Measurements from ENCODE around the gene THAP2. TPM values are rescaled to one million over a fixed set of nuclear protein-coding genes. Genes with fewer than 3 reads are reported as not detected.

THAP2 gene
- total RNA-seq, 2 donors from 2014 or later, result 5.2 to 9.2 TPM

GRCh38 chr12:71648537-71648936 lies 15.6 kb upstream of the THAP2 start:
- no peak for DNase-seq (ENCODE audit: low spot score)
- Mint-ChIP-seq H3K27me3 (no peaks in the 10 kb centered on the region), H3K4me3 (no peak overlapping the region), H3K36me3 (peaks cover 22% of the 10 kb centered on the region), H3K27ac (no peak overlapping the region), H3K4me1 (ENCODE audit: low read depth in 2 of 2) (peaks cover 9 to 29% of the 10 kb centered on the region in 2 donors), H3K9me3 (no peaks in the 10 kb centered on the region)
- no peak for ATAC-seq

DNA sequence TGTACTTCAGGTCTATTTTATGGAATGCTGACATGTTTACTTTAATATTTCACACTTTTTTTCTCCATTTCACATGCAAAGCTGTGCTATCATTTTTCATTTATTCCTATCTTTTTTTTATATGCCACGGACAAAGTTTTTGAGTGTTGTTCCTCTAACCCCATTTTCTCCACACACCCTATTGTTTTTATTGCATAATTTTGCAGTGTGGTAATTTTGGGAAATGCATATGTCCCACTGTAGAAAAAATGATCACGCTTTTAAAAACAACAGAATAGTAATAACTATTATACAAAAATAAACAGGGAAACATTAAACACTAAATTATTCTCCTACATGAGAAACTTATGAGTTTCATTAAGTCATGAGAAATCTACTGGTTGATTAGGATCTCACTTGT lies 14.7 kb upstream of the THAP2 start:
- Mint-ChIP-seq H3K27ac (no peak overlapping the region), H3K4me1 (ENCODE audit: low read depth in 2 of 2) (peaks cover 12 to 21% of the 10 kb centered on the region in 2 donors), H3K36me3 (peaks cover 16% of the 10 kb centered on the region), H3K27me3 (no peaks in the 10 kb centered on the region), H3K9me3 (no peaks in the 10 kb centered on the region), H3K4me3 (no peak overlapping the region)
- DNase-seq (ENCODE audit: low spot score) (no peak), ATAC-seq (no peak)

- peaks cover 19% of the 10 kb centered on the region for H3K36me3 Mint-ChIP-seq
- ATAC-seq (no peak), DNase-seq (ENCODE audit: low spot score) (no peak)
- no peaks in the 10 kb centered on the region for H3K9me3 Mint-ChIP-seq
- no peak overlapping the region for H3K27ac Mint-ChIP-seq
- peaks cover 22 to 23% of the 10 kb centered on the region in 2 donors for H3K4me1 Mint-ChIP-seq (ENCODE audit: low read depth in 2 of 2)
- no peaks in the 10 kb centered on the region for H3K27me3 Mint-ChIP-seq
- no peak overlapping the region for H3K4me3 Mint-ChIP-seq
Observed at GRCh38 chr12:71652656-71653055, 11.4 kb upstream of the THAP2 start.

GRCh38 chr12:71653137-71653536 lies 11.0 kb upstream of the THAP2 start:
- no peak for ATAC-seq
- Mint-ChIP-seq H3K36me3 (peaks cover 19% of the 10 kb centered on the region), H3K4me3 (no peak overlapping the region), H3K9me3 (no peaks in the 10 kb centered on the region), H3K27ac (no peak overlapping the region), H3K4me1 (ENCODE audit: low read depth in 2 of 2) (peaks cover 22 to 23% of the 10 kb centered on the region in 2 donors), H3K27me3 (no peaks in the 10 kb centered on the region)
- no peak for DNase-seq (ENCODE audit: low spot score)

DNA sequence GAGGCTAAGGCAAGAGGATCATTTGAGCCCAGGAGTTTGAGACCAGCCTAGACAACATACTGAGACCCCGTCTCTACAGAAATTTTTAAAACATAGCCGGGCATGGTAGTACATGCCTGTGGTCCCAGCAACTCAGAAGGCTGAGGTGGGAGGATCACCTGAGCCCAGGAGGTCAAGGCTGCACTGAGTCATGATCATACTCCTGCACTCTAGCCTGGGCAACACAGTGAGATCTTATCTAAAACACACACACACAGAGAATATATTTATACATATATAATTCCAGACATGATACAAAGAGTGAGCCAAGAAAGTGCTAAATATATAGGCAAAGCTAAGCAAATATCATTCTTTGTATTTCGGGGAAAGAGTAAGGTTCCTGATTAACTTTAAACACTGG lies 9.9 kb upstream of the THAP2 start:
- H3K9me3 Mint-ChIP-seq, result no peaks in the 10 kb centered on the region
- peak overlapping the region; percentile 61 for H3K4me3 Mint-ChIP-seq
- H3K36me3 Mint-ChIP-seq, result peaks cover 26% of the 10 kb centered on the region
- no peaks in the 10 kb centered on the region for H3K27me3 Mint-ChIP-seq
- peaks cover 26 to 28% of the 10 kb centered on the region in 2 donors for H3K4me1 Mint-ChIP-seq (ENCODE audit: low read depth in 2 of 2)
- no peak for DNase-seq (ENCODE audit: low spot score)
- H3K27ac Mint-ChIP-seq, result peak overlapping the region in 1 of 2 donors; percentile 16
- ATAC-seq, result no peak

- DNase-seq (ENCODE audit: low spot score) (no peak), ATAC-seq (no peak)
- Mint-ChIP-seq H3K4me3 (peak overlapping the region; percentile 61), H3K27ac (peak overlapping the region; percentile 42 to 52), H3K4me1 (ENCODE audit: low read depth in 2 of 2) (peaks cover 27% of the 10 kb centered on the region in 2 donors), H3K36me3 (peaks cover 30% of the 10 kb centered on the region), H3K27me3 (no peaks in the 10 kb centered on the region), H3K9me3 (no peaks in the 10 kb centered on the region)
Observed at GRCh38 chr12:71655495-71655894, 8.6 kb upstream of the THAP2 start.

GRCh38 chr12:71655907-71656306 lies 8.2 kb upstream of the THAP2 start:
- Mint-ChIP-seq H3K9me3 (no peaks in the 10 kb centered on the region), H3K36me3 (peaks cover 30% of the 10 kb centered on the region), H3K4me1 (ENCODE audit: low read depth in 2 of 2) (peaks cover 27% of the 10 kb centered on the region in 2 donors), H3K4me3 (peak overlapping the region; percentile 61), H3K27me3 (no peaks in the 10 kb centered on the region), H3K27ac (peak overlapping the region; percentile 42 to 52)
- ATAC-seq (no peak), DNase-seq (ENCODE audit: low spot score) (no peak)

- peaks cover 32% of the 10 kb centered on the region for H3K36me3 Mint-ChIP-seq
Observed at GRCh38 chr12:71656740-71657139, 7.4 kb upstream of the THAP2 start.

GRCh38 chr12:71661977-71662530 lies 2.0 kb upstream of the THAP2 start:
- no peaks in the 10 kb centered on the region for H3K27me3 Mint-ChIP-seq
- H3K9me3 Mint-ChIP-seq, result peaks cover 2% of the 10 kb centered on the region
- H3K4me3 Mint-ChIP-seq, result peak overlapping the region; percentile 98
- H3K27ac Mint-ChIP-seq, result peak overlapping the region; percentile 98 to 100
- DNase-seq (ENCODE audit: low spot score) (no peak), ATAC-seq (no peak)
- peaks cover 27 to 35% of the 10 kb centered on the region in 2 donors for H3K4me1 Mint-ChIP-seq (ENCODE audit: low read depth in 2 of 2)
- peaks cover 35% of the 10 kb centered on the region for H3K36me3 Mint-ChIP-seq

More at GRCh38 chr12:71656740-71657139, 7.4 kb upstream of the THAP2 start:
- H3K27ac Mint-ChIP-seq, result no peak overlapping the region
- ATAC-seq (no peak), DNase-seq (ENCODE audit: low spot score) (no peak)
- no peaks in the 10 kb centered on the region for H3K9me3 Mint-ChIP-seq
- no peaks in the 10 kb centered on the region for H3K27me3 Mint-ChIP-seq
- peaks cover 29 to 30% of the 10 kb centered on the region in 2 donors for H3K4me1 Mint-ChIP-seq (ENCODE audit: low read depth in 2 of 2)
- peak overlapping the region; percentile 15 for H3K4me3 Mint-ChIP-seq

DNA sequence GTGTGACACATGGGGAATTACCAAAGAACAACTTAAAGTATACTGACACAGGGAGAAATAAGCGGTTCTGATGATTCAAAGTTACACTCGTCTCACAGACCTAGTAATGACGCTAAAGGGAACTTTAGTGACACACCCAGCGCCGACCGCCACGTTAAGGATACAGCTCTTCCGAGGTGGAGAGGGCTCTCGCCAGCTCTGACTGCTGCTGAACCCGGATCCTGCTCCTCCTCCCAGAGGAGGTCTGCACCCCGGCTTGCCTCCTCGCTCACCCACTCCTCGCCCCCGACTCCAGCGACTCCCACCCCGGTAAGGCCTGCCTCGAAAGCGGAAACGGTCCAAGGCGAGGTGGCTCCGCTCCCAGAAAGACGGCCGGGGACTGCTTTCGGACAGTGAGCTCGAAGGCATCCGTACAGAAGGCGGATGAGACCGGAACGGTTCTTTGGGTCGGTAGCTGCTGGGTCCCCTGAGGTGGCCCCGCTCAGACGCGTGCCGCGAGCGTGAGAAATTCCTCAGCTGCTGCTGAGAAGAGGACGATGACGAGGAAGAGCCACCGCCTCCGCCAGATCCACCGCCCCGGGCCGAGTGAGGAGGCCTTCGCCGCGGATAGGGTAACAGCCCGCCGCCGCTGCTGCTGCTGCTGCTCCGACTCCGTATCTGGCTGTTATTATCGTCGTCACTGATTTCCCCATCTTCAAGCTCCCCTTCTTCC lies 1.1 kb upstream of the THAP2 start:
- Mint-ChIP-seq H3K4me1 (ENCODE audit: low read depth in 2 of 2) (peaks cover 30 to 41% of the 10 kb centered on the region in 2 donors), H3K4me3 (peak overlapping the region; percentile 98), H3K27ac (peak overlapping the region; percentile 98 to 100), H3K9me3 (peaks cover 4% of the 10 kb centered on the region), H3K36me3 (peaks cover 39% of the 10 kb centered on the region), H3K27me3 (no peaks in the 10 kb centered on the region)
- DNase-seq (ENCODE audit: low spot score) (peak; percentile 81), ATAC-seq (peak; percentile 58 to 71)

- H3K27ac Mint-ChIP-seq, result peak overlapping the region; percentile 98 to 100
- peaks cover 29% of the 10 kb centered on the region for H3K36me3 Mint-ChIP-seq
- no peak for ATAC-seq
- peaks cover 22 to 32% of the 10 kb centered on the region in 2 donors for H3K4me1 Mint-ChIP-seq (ENCODE audit: low read depth in 2 of 2)
- no peaks in the 10 kb centered on the region for H3K27me3 Mint-ChIP-seq
- no peak for DNase-seq (ENCODE audit: low spot score)
- H3K4me3 Mint-ChIP-seq, result peak overlapping the region; percentile 98
- H3K9me3 Mint-ChIP-seq, result peaks cover 4% of the 10 kb centered on the region
Observed at GRCh38 chr12:71664411-71665089, 449 bp downstream of the THAP2 start.

- DNase-seq (ENCODE audit: low spot score) (no peak), ATAC-seq (no peak)
- H3K27me3 Mint-ChIP-seq, result no peaks in the 10 kb centered on the region
- peak overlapping the region; percentile 98 for H3K4me3 Mint-ChIP-seq
- H3K36me3 Mint-ChIP-seq, result peaks cover 28% of the 10 kb centered on the region
- peaks cover 22 to 29% of the 10 kb centered on the region in 2 donors for H3K4me1 Mint-ChIP-seq (ENCODE audit: low read depth in 2 of 2)
- peaks cover 4% of the 10 kb centered on the region for H3K9me3 Mint-ChIP-seq
- peak overlapping the region; percentile 98 to 100 for H3K27ac Mint-ChIP-seq
Observed at GRCh38 chr12:71665090-71665463, 976 bp downstream of the THAP2 start.

GRCh38 chr12:71666259-71666658 lies 2.2 kb downstream of the THAP2 start:
- Mint-ChIP-seq H3K36me3 (peaks cover 28% of the 10 kb centered on the region), H3K27me3 (no peaks in the 10 kb centered on the region), H3K27ac (peak overlapping the region; percentile 98 to 100), H3K4me3 (peak overlapping the region; percentile 98), H3K9me3 (peaks cover 4% of the 10 kb centered on the region), H3K4me1 (ENCODE audit: low read depth in 2 of 2) (peaks cover 22 to 32% of the 10 kb centered on the region in 2 donors)
- no peak for ATAC-seq
- DNase-seq (ENCODE audit: low spot score), result no peak

GRCh38 chr12:71671311-71671710 lies 7.2 kb downstream of the THAP2 start:
- Mint-ChIP-seq H3K9me3 (peaks cover 4% of the 10 kb centered on the region), H3K36me3 (peaks cover 6% of the 10 kb centered on the region), H3K27ac (no peak overlapping the region), H3K4me3 (no peak overlapping the region), H3K27me3 (peaks cover 0 to 5% of the 10 kb centered on the region in 2 donors), H3K4me1 (ENCODE audit: low read depth in 2 of 2) (peaks cover 11 to 21% of the 10 kb centered on the region in 2 donors)
- DNase-seq (ENCODE audit: low spot score) (no peak), ATAC-seq (no peak)
